Dendritic cell treated with granulocyte-macrophage colony-stimulating factor and Interleukin-4, amounts not matched to agents 40 ng/mL and 50 ng/mL, for 4 days (primary cell): ENCODE data around the gene TM2D1.

Experiments used
- H3K27ac Mint-ChIP-seq: one replicate; pipeline ENCODE4 v1.8.0; 2022; ENCODE audit warnings: mild to moderate bottlenecking, mixed read lengths
- H3K27me3 Mint-ChIP-seq: one replicate; pipeline ENCODE4 v1.8.0; 2022; ENCODE audit warnings: mild to moderate bottlenecking, mixed read lengths
- H3K36me3 Mint-ChIP-seq: one replicate; pipeline ENCODE4 v1.8.0; 2022; ENCODE audit warnings: low read depth, mixed read lengths
- H3K4me1 Mint-ChIP-seq: one replicate; pipeline ENCODE4 v1.8.0; 2022; ENCODE audit warnings: low read depth, mixed read lengths
- H3K4me3 Mint-ChIP-seq: one replicate; pipeline ENCODE4 v1.8.0; 2022; ENCODE audit warnings: mild to moderate bottlenecking, moderate library complexity, mixed read lengths
- H3K9me3 Mint-ChIP-seq: one replicate; pipeline ENCODE4 v1.8.0; 2022; ENCODE audit warnings: mixed read lengths
- intact Hi-C: fragments of 100-400 bp; cut with micrococcal nuclease; formaldehyde crosslinking; loops from one replicate; pipeline ENCODE4 v1.15.0; 2022

Gene TM2D1

GRCh38 chr1:61631436-61631835 lies 93.5 kb downstream of the TM2D1 start:
- H3K4me1 Mint-ChIP-seq = peaks cover 4% of the 10 kb centered on the region
- no peaks in the 10 kb centered on the region for H3K9me3 Mint-ChIP-seq
- H3K4me3 Mint-ChIP-seq = no peak overlapping the region
- no peak overlapping the region for H3K27ac Mint-ChIP-seq
- intact Hi-C loops = no loop called here
- no peaks in the 10 kb centered on the region for H3K27me3 Mint-ChIP-seq
- no peaks in the 10 kb centered on the region for H3K36me3 Mint-ChIP-seq
